Neural crest cell (in vitro differentiated cells): Measurements from ENCODE around the gene CHCHD1. TPM values are rescaled to one million over a fixed set of nuclear protein-coding genes. Genes with fewer than 3 reads are reported as not detected.
"Not testable (repeated sequence)": the region's sequence is repeated elsewhere in the genome, so short reads cannot be mapped to it uniquely, and the experiment has no call there.

Experiments
- DNase-seq: peaks from one replicate; pipeline ENCODE4 v3.0.0; 2021; ENCODE audit warnings: low read depth, mixed read lengths, low spot score
- H3K27ac Mint-ChIP-seq: one replicate; pipeline ENCODE4 v1.8.0; 2021; ENCODE audit warnings: mild to moderate bottlenecking, mixed read lengths; ENCODE audit not compliant: unreplicated experiment
- H3K27me3 Mint-ChIP-seq: 2 replicates; pipeline ENCODE4 v1.8.0; 2021; ENCODE audit warnings: low read depth, mild to moderate bottlenecking, mixed read lengths
- H3K36me3 Mint-ChIP-seq: 2 replicates; pipeline ENCODE4 v1.8.0; 2021; ENCODE audit warnings: low read depth, mild to moderate bottlenecking, mixed read lengths
- H3K4me1 Mint-ChIP-seq: 2 replicates; pipeline ENCODE4 v1.8.0; 2021; ENCODE audit warnings: mixed read lengths
- H3K4me3 Mint-ChIP-seq: one replicate; pipeline ENCODE4 v1.8.0; 2021; ENCODE audit warnings: mild to moderate bottlenecking, mixed read lengths
- H3K9me3 Mint-ChIP-seq: 2 replicates; pipeline ENCODE4 v1.8.0; 2021; ENCODE audit warnings: mixed read lengths
- CTCF ChIP-seq: fragments of 200-600 bp; sonication (generic); conservative IDR thresholded peaks from 2 replicates; pipeline ENCODE4 v1.5.0; 2021; ENCODE audit warnings: antibody characterized with exemption, mild to moderate bottlenecking
- long read RNA-seq: library from polyadenylated mRNA; unstranded; transcript quantifications from one replicate; pipeline ENCODE4 v2.0.0, GENCODE V29; 2020
- total RNA-seq: library from RNA; stranded (reverse); gene quantifications from 2 replicates; pipeline ENCODE4 v1.2.1, GENCODE V29; 2021

Gene CHCHD1
- 34.8 and 38.9 TPM in 2 replicates for total RNA-seq
- long read RNA-seq, transcript CHCHD1-201 (3 exons, 835 nt), result major isoform, 13 of 18 reads
- long read RNA-seq, partial matches to known transcripts, result 0 of 18 reads
- long read RNA-seq, other reads (novel, unspliced or antisense), result 3 of 18 reads

DNA sequence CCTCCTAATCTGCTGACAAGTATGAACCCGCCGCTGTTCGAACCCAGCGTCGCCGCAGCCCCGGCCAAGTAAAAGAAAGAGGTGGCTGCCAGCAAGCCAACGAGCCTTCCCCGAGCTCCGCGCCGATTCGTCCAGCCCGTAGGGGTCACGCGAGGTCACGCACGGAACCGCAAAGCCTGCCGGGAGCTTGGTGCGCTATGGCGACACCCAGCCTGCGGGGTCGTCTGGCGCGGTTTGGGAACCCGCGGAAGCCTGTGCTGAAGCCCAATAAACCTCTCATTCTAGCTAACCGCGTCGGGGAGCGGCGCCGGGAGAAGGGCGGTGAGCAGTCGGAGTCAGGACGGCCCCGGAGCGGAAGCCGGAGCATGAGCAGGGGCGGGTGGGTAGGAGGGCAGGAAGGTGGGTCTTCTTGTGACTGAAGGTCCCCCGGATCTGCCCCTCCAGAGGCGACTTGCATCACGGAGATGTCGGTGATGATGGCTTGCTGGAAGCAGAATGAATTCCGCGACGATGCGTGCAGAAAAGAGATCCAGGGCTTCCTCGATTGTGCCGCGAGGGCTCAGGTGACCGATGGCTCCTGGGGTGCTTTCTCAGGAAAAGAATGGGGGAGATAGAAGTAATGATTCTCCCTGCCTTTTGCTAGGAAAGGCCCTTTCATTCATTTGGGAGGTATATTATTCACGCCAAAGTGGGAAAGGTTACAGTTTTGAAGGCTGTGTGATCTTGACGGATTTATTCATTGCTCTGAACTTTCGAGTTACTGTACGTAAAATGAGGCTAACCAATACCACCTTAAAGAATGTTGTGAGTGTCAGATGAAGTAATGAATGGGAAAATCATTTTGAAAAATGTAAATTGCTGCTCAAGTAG, at the start of gene CHCHD1:
Gene CHCHD1 (plus strand): TSS at position 170 of the 870 bp plus-strand sequence. CDS start 28 bp downstream, at position 198.
- Mint-ChIP-seq H3K9me3 (no peaks in the 10 kb centered on the region), H3K27ac (peak within 1 kb of the TSS; percentile 99), H3K27me3 (no peaks in the 10 kb centered on the region), H3K4me1 (peaks cover 52% of the 10 kb centered on the region), H3K36me3 (peaks cover 5% of the 10 kb centered on the region), H3K4me3 (peak within 1 kb of the TSS; percentile 99)
- no peak for TF ChIP-seq CTCF
- peak; percentile 97 for DNase-seq

DNA sequence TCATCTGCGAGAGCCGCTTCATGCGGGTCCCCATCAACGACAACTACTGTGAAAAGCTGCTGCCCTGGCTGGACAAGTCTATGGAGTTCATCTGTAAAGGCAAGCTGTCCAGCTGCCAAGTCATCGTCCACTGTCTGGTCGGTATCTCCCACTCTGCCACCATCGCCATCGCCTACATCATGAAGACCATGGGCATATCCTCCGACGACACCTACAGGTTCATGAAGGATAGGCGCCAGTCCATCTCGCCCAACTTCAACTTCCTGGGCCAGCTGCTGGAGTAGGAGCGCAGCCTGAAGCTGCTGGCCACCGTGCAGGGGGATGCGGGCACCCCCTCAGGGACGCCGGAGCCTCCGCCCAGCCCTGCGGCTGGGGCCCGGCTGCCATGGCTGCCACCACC, 49.4 kb upstream of the CHCHD1 start:
- Mint-ChIP-seq H3K36me3 (peaks cover 4% of the 10 kb centered on the region), H3K27me3 (no peaks in the 10 kb centered on the region), H3K27ac (peak overlapping the region; percentile 71), H3K9me3 (no peaks in the 10 kb centered on the region), H3K4me1 (peaks cover 17% of the 10 kb centered on the region), H3K4me3 (peak overlapping the region; percentile 84)
- DNase-seq, result no peak
- no peak for TF ChIP-seq CTCF

- Mint-ChIP-seq H3K4me1 (peaks cover 17% of the 10 kb centered on the region), H3K27me3 (no peaks in the 10 kb centered on the region), H3K9me3 (no peaks in the 10 kb centered on the region), H3K36me3 (peaks cover 4% of the 10 kb centered on the region), H3K4me3 (no peak overlapping the region), H3K27ac (no peak overlapping the region)
- no peak for TF ChIP-seq CTCF
- DNase-seq, result no peak
These were observed 48.8 kb upstream of the CHCHD1 start for GRCh38 chr10:73732931-73733623.

DNA sequence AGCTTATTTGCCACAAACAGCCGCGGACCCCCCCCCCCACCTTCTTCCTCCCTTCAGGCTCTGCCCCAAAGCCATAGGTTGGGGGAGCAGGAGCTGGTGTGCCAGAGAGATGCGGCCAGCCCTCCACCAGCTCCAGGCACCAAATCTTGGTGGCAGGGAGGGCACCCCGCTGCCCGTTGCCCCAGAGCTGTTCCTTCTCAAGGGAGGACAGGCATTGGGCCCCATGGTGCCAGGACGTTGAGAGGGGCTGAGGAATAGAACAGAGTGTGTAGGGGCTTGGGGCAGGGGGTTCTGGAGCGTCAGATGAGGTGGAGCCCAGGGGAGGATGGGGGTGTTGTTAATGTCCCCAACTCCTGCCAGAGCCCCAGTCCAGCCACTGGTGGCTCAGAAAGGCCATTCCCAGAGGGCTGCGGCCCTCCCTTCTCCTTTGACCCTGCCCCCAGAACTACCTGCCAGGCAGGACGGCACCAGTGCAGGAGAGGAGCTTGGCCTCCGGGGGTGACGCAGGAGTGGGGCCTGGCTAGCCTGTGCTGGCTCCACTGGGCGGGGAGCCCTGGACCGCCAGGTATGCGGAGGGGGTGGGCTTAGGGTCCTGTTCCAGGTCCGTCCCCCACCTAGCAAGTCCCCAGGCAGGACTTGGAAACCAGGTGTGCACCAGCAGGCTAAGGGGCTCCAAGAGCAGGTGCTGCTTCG, 47.7 kb upstream of the CHCHD1 start:
- H3K36me3 Mint-ChIP-seq, result peaks cover 4% of the 10 kb centered on the region
- H3K27me3 Mint-ChIP-seq, result no peaks in the 10 kb centered on the region
- H3K9me3 Mint-ChIP-seq, result no peaks in the 10 kb centered on the region
- no peak for DNase-seq
- H3K4me1 Mint-ChIP-seq, result peaks cover 17% of the 10 kb centered on the region
- H3K4me3 Mint-ChIP-seq, result no peak overlapping the region
- no peak overlapping the region for H3K27ac Mint-ChIP-seq
- no peak for TF ChIP-seq CTCF

DNA sequence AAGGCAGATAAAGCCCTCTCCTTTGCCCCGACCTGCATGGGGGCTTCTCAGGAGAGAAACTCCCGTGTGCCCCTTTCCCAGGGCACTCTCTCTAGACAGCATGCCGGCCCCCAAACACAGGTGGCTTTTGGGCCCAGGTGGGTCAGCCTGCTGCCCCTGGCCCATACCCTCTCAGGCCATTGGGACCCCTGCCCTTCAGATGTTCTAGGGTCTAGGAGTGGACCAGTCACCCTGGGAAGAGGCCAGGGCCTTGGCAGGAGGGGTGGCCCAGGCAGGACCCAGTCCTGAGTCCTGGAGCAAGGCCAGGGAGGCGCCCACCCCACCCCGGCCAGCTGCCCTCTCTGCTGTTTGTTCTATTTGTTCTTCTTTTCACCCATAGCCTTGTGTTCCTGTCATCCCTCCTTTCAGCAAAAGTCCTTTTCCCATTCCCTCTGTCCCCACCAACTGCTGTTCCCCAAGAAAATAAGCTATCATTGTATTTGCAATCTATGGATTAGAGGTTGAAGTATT, 47.0 kb upstream of the CHCHD1 start:
- no peak for TF ChIP-seq CTCF
- Mint-ChIP-seq H3K27me3 (no peaks in the 10 kb centered on the region), H3K9me3 (no peaks in the 10 kb centered on the region), H3K27ac (peak overlapping the region; percentile 78), H3K4me1 (peaks cover 13% of the 10 kb centered on the region), H3K36me3 (peaks cover 4% of the 10 kb centered on the region), H3K4me3 (no peak overlapping the region)
- DNase-seq, result no peak

GRCh38 chr10:73740501-73741254, 41.2 kb upstream of the CHCHD1 start:
- not testable (repeated sequence) for H3K36me3 Mint-ChIP-seq, DNase-seq, H3K9me3 Mint-ChIP-seq, H3K27ac Mint-ChIP-seq, H3K27me3 Mint-ChIP-seq
- H3K4me3 Mint-ChIP-seq, result peak overlapping the region; percentile 68
- peaks cover 26% of the 10 kb centered on the region for H3K4me1 Mint-ChIP-seq
